H9 (cell line): ENCODE results near the gene MRPL28. TPM values are rescaled to one million over a fixed set of nuclear protein-coding genes. Genes with fewer than 3 reads are reported as not detected.
A peak's percentile ranks its signal among the peaks of the same experiment; 100 is the strongest.

Experiments
- DNase-seq: peaks from one replicate; pipeline ENCODE4 v3.0.0-alpha.2; 2017
- H2AFZ ChIP-seq: one replicate; pipeline ENCODE4 v1.6.1; 2013; ENCODE audit warnings: mild to moderate bottlenecking, low read length, control low read depth, moderate library complexity
- H2AK5ac ChIP-seq: 2 replicates; pipeline ENCODE4 v1.6.1; 2013; ENCODE audit warnings: low read length, control low read depth, mixed read lengths; ENCODE audit not compliant: insufficient read length
- H2BK120ac ChIP-seq: one replicate; pipeline ENCODE4 v1.6.1; 2013; ENCODE audit warnings: low read depth, mild to moderate bottlenecking, low read length, control low read depth, inconsistent platforms; ENCODE audit not compliant: poor library complexity, severe bottlenecking
- H2BK12ac ChIP-seq: 2 replicates; pipeline ENCODE4 v1.6.1; 2013; ENCODE audit warnings: low read length, control low read depth, mixed read lengths, low read depth; ENCODE audit not compliant: insufficient read length
- H2BK15ac ChIP-seq: 2 replicates; pipeline ENCODE4 v1.6.1; 2013; ENCODE audit warnings: low read depth, low read length, control low read depth
- H2BK20ac ChIP-seq: one replicate; pipeline ENCODE4 v1.6.1; 2013; ENCODE audit warnings: low read depth, mild to moderate bottlenecking, low read length, control low read depth, inconsistent platforms; ENCODE audit not compliant: poor library complexity, severe bottlenecking
- H2BK5ac ChIP-seq: 2 replicates; pipeline ENCODE4 v1.6.1; 2013; ENCODE audit warnings: low read length, control low read depth, mixed read lengths; ENCODE audit not compliant: insufficient read length
- H3K14ac ChIP-seq: 2 replicates; pipeline ENCODE4 v1.6.1; 2013; ENCODE audit warnings: low read length, control low read depth; ENCODE audit not compliant: insufficient read depth
- H3K18ac ChIP-seq: 2 replicates; pipeline ENCODE4 v1.6.1; 2013; ENCODE audit warnings: low read depth, mild to moderate bottlenecking, mixed read lengths, low read length, control low read depth; ENCODE audit not compliant: insufficient read length
- H3K23ac ChIP-seq: 2 replicates; pipeline ENCODE4 v1.6.1; 2013; ENCODE audit warnings: low read length, control low read depth, mixed read lengths, low read depth; ENCODE audit not compliant: insufficient read length
- H3K23me2 ChIP-seq: 2 replicates; pipeline ENCODE4 v1.6.1; 2013; ENCODE audit warnings: low read depth, mild to moderate bottlenecking, mixed read lengths, low read length, control low read depth; ENCODE audit not compliant: insufficient read length, poor library complexity, severe bottlenecking
- H3K27ac ChIP-seq: 2 replicates; pipeline ENCODE4 v1.5.1; 2013; ENCODE audit warnings: low read length, control low read depth, mixed read lengths, low read depth; ENCODE audit not compliant: insufficient read length
- H3K27me3 ChIP-seq: 2 replicates; pipeline ENCODE4 v1.6.1; 2013; ENCODE audit warnings: low read length, control low read depth, inconsistent platforms; ENCODE audit not compliant: insufficient read depth
- H3K4ac ChIP-seq: 2 replicates; pipeline ENCODE4 v1.6.1; 2013; ENCODE audit warnings: low read depth, mild to moderate bottlenecking, control low read depth, inconsistent platforms, low read length, moderate library complexity
- H3K4me1 ChIP-seq: 2 replicates; pipeline ENCODE4 v1.6.1; 2013; ENCODE audit warnings: low read length, control low read depth, inconsistent platforms; ENCODE audit not compliant: insufficient read depth
- H3K4me2 ChIP-seq: 2 replicates; pipeline ENCODE4 v1.6.1; 2013; ENCODE audit warnings: low read length, control low read depth, mixed read lengths; ENCODE audit not compliant: insufficient read length, insufficient read depth
- H3K56ac ChIP-seq: 2 replicates; pipeline ENCODE4 v1.6.1; 2013; ENCODE audit warnings: low read depth, mild to moderate bottlenecking, mixed read lengths, low read length, control low read depth; ENCODE audit not compliant: insufficient read length
- H3K79me1 ChIP-seq: 2 replicates; pipeline ENCODE4 v1.6.1; 2013; ENCODE audit warnings: low read depth, mild to moderate bottlenecking, moderate library complexity, low read length, control low read depth, inconsistent platforms; ENCODE audit not compliant: insufficient read depth, poor library complexity, severe bottlenecking
- H3K79me2 ChIP-seq: 2 replicates; pipeline ENCODE4 v1.6.1; 2013; ENCODE audit warnings: low read length, control low read depth, inconsistent platforms; ENCODE audit not compliant: insufficient read depth
- H3K9ac ChIP-seq: 2 replicates; pipeline ENCODE4 v1.6.1; 2013; ENCODE audit warnings: low read length, control low read depth, mixed read lengths; ENCODE audit not compliant: insufficient read length; ENCODE audit errors: extremely low read depth
- H3K9me3 ChIP-seq: one replicate; pipeline ENCODE4 v1.6.1; 2013; ENCODE audit warnings: low read depth, low read length, inconsistent platforms; ENCODE audit not compliant: control insufficient read depth
- H3T11ph ChIP-seq: one replicate; pipeline ENCODE4 v1.6.1; 2013; ENCODE audit warnings: mild to moderate bottlenecking, low read length, control low read depth, inconsistent platforms
- H4K20me1 ChIP-seq: one replicate; pipeline ENCODE4 v1.6.1; 2013; ENCODE audit not compliant: control insufficient read depth, insufficient read length, insufficient read depth
- H4K5ac ChIP-seq: 2 replicates; pipeline ENCODE4 v1.6.1; 2013; ENCODE audit warnings: low read depth, mild to moderate bottlenecking, mixed read lengths, low read length, control low read depth; ENCODE audit not compliant: insufficient read length
- H4K8ac ChIP-seq: replicated peaks from 2 replicates; pipeline ENCODE4 v1.6.1; 2013; ENCODE audit warnings: low read length, control low read depth, mixed read lengths, low read depth; ENCODE audit not compliant: insufficient read length
- H4K91ac ChIP-seq: 2 replicates; pipeline ENCODE4 v1.6.1; 2013; ENCODE audit warnings: low read depth, mild to moderate bottlenecking, moderate library complexity, mixed read lengths, low read length, control low read depth; ENCODE audit not compliant: insufficient read length
- H3K27ac Mint-ChIP-seq, 3 experiments: 2 replicates in 2 of 3; 3 replicates in 1 of 3; pipeline ENCODE4 v1.8.0; 2020 to 2021; ENCODE audit warnings: mixed read lengths in 3 of 3, mild to moderate bottlenecking in 1 of 3, moderate library complexity in 1 of 3
- H3K27me3 Mint-ChIP-seq: 2 replicates; pipeline ENCODE4 v1.8.0; 2021; ENCODE audit warnings: low read depth, mild to moderate bottlenecking, moderate library complexity, mixed read lengths
- H3K36me3 Mint-ChIP-seq, 3 experiments: 2 replicates in 2 of 3; 3 replicates in 1 of 3; pipeline ENCODE4 v1.8.0; 2020 to 2021; ENCODE audit warnings: low read depth in 3 of 3, mixed read lengths in 3 of 3; ENCODE audit not compliant: insufficient read depth in 1 of 3
- H3K4me1 Mint-ChIP-seq, 2 experiments: 2 replicates each; pipeline ENCODE4 v1.8.0; 2020; ENCODE audit warnings: mixed read lengths in 2 of 2
- H3K4me3 Mint-ChIP-seq, 2 experiments: 2 replicates in 1 of 2; 3 replicates in 1 of 2; pipeline ENCODE4 v1.8.0; 2020 to 2021; ENCODE audit warnings: mild to moderate bottlenecking in 2 of 2, mixed read lengths in 2 of 2, moderate library complexity in 1 of 2
- H3K9me3 Mint-ChIP-seq, 2 experiments: 2 replicates in 1 of 2; 3 replicates in 1 of 2; pipeline ENCODE4 v1.8.0; 2020; ENCODE audit warnings: mild to moderate bottlenecking in 2 of 2, mixed read lengths in 2 of 2, moderate library complexity in 1 of 2
- WGBS: extraction: QIAGEN DNeasy Blood & Tissue Kit; methylation state at CpG from one replicate; pipeline ENCODE4 v1.1.7; 2013; ENCODE audit warnings: missing lambda C conversion rate, low lambda C conversion rate, mixed read lengths; ENCODE audit not compliant: insufficient read length; ENCODE audit errors: extremely low coverage; 5-methylcytosine and 5-hydroxymethylcytosine counted together
- total RNA-seq: library from RNA; stranded (reverse); gene quantifications from 2 replicates; pipeline ENCODE4 v1.2.1, GENCODE V29; 2021
- TF ChIP-seq, protein P1 (sequence below): fragments of 200-600 bp; sonication (generic); conservative IDR thresholded peaks from 3 replicates; pipeline ENCODE4 v1.8.0; 2021; ENCODE audit warnings: antibody characterized with exemption, mild to moderate bottlenecking

The MRPL28 gene
- total RNA-seq, 1 experiment from 2014 or later = 154 TPM

DNA sequence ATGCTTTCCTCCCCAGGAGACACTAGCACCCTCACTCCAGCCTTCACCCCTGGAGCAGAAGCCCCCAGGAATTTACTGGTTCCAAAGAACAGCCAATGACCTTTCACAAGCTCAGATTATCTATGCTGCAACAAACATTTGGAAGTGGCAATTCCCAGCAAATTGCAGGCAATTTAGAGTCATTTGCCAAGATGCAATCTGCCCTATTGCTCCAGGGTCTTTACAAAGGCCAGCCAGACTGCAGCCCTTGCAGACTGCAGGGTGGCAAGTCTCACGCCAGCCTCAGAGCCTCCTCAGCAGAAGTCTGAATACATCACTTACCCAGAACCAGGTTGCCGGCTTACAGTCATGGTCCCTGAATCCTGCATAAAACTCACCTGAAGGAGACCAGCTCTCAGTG lies 39.6 kb downstream of the MRPL28 start:
- H2AK5ac ChIP-seq = no peak overlapping the region
- peaks cover 22% of the 10 kb centered on the region; the same call in 1 of the 2 replicates for H3K79me2 ChIP-seq
- H4K5ac ChIP-seq = no peak overlapping the region
- Mint-ChIP-seq H3K27ac (peak overlapping the region in 1 of 3 experiments; percentile 27; a peak in 3 of 7 replicates), H3K4me3 (no peak overlapping the region), H3K27me3 (no peaks in the 10 kb centered on the region), H3K36me3 (peaks cover 2 to 5% (median 4%) of the 10 kb centered on the region in 3 experiments; a peak in 2 of 7 replicates), H3K9me3 (no peaks in the 10 kb centered on the region; a peak in 1 of 5 replicates), H3K4me1 (peaks cover 15 to 19% of the 10 kb centered on the region in 2 experiments)
- WGBS = no CpG with 5 or more reads among the region's 2 CpGs
- H3K14ac ChIP-seq = no peak overlapping the region
- no peak overlapping the region for H2BK20ac ChIP-seq
- H3K18ac ChIP-seq = no peak overlapping the region
- no peaks in the 10 kb centered on the region for H3K79me1 ChIP-seq
- H3K4me1 ChIP-seq = no peaks in the 10 kb centered on the region
- H3K9ac ChIP-seq = no peak overlapping the region
- no peak overlapping the region for H3K4ac ChIP-seq
- H4K8ac ChIP-seq = no peak overlapping the region
- no peak overlapping the region for H2BK120ac ChIP-seq
- TF ChIP-seq, protein P1, sequence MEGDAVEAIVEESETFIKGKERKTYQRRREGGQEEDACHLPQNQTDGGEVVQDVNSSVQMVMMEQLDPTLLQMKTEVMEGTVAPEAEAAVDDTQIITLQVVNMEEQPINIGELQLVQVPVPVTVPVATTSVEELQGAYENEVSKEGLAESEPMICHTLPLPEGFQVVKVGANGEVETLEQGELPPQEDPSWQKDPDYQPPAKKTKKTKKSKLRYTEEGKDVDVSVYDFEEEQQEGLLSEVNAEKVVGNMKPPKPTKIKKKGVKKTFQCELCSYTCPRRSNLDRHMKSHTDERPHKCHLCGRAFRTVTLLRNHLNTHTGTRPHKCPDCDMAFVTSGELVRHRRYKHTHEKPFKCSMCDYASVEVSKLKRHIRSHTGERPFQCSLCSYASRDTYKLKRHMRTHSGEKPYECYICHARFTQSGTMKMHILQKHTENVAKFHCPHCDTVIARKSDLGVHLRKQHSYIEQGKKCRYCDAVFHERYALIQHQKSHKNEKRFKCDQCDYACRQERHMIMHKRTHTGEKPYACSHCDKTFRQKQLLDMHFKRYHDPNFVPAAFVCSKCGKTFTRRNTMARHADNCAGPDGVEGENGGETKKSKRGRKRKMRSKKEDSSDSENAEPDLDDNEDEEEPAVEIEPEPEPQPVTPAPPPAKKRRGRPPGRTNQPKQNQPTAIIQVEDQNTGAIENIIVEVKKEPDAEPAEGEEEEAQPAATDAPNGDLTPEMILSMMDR = no peak
- H3K27ac ChIP-seq = no peak overlapping the region
- no peak overlapping the region for H3K56ac ChIP-seq
- no peak overlapping the region for H2BK12ac ChIP-seq
- DNase-seq = no peak
- H3K23me2 ChIP-seq = no peaks in the 10 kb centered on the region
- no peak overlapping the region for H2AFZ ChIP-seq
- no peaks in the 10 kb centered on the region for H3K27me3 ChIP-seq
- no peak overlapping the region for H3K4me2 ChIP-seq
- peaks cover 3% of the 10 kb centered on the region for H4K20me1 ChIP-seq
- no peak overlapping the region for H2BK15ac ChIP-seq
- H3K9me3 ChIP-seq = no peaks in the 10 kb centered on the region
- H4K91ac ChIP-seq = no peak overlapping the region
- H3K23ac ChIP-seq = no peak overlapping the region
- H2BK5ac ChIP-seq = no peak overlapping the region
- no peak overlapping the region for H3T11ph ChIP-seq
